HuH-7 (cell line): ENCODE data around the gene MSANTD7.
A peak's percentile ranks its signal among the peaks of the same experiment; 100 is the strongest.
"Not testable (repeated sequence)": the region's sequence is repeated elsewhere in the genome, so short reads cannot be mapped to it uniquely, and the experiment has no call there.

Experiments used
- DNase-seq: peaks from one replicate; pipeline ENCODE4 v3.0.0; 2011; ENCODE audit warnings: low spot score

MSANTD7 gene

DNA sequence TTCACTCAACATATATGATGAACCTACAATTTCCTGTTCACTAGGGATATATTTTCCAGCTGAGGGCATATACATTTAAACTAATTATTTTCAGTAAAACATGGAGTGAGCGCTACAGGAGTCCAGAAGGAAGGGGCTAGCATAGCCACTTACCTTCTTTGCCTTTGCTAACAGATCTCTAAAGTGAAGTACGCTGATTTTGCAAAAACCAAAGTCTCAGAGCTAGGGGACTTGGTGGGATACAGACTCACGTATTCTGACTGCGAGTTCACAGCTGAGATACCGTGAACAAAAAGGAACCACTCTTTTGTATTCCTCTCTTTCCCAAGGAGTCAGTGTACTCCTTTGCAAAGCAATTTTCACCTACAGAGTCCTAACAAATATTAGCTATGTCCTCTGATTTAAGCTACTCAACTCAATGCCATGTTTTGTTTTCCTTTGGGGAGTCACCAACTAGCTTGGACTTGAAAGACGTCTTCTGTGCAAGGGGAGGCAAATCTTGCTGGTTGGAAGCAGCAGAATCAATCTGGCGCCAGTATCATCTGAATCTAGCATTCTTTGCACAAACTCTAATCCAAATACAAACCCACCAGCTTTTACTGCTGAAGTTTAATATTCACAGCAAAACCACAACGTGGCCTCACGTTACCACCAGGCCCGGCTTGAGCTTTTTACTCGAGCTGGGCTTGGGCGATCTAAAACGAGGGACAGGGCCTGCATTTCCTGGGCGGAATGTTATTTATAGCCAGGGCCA is 926 bp upstream of the MSANTD7 start:
- peak; percentile 10 for DNase-seq

DNA sequence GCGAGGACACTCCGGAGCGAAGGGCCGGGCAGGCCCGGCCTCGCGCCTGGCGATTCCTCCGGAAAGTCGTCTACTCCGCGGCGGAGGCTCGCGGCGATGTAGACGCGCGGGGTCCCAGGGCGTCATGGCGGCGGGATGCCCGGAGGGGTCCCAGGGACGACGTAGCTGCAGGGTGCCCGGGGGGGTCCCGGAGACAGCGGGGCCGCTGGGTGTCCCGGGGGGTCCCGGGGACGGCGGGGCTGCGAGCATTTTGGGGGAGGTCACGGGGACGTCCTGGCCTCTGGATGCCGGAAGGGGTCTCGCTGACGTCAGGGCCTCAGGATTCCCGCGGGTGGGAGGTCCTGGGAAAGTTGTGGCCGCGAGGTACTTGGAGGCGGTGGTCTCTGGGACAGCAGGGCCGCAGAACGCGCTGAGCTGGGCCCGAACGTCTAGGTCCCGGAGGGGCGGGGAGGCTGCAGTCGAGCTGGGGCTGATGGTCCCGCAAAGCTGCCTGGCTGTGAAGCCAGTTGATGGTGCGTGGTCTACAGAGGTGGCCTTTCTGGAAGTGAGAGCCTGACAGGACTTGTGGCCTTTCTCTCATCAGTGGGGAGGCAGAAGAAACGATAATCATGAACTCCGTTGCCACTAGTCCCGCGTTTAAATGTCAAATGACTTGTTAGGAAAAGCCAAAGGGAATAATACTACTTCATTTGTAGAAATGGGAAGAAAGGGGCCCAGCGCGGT is 637 bp downstream of the MSANTD7 start:
- DNase-seq, result peak; percentile 44

DNA sequence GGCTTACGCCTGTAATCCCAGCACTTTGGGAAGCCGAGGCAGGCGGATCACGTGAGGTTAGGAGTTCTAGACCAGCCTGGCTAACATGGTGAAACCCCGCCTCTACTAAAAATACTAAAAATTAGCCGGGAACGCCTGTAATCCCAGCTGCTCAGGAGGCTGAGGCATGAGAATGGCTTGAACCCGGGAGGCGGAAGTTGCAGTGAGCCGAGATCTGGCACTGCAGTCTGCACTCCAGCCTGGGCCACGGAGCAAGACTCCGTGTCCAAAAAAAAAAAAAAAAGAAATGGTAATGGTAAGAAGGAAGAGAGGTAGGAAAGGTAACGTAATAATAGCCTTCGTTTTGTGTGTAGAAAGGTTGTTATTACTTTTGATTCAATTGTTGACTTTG is 1.2 kb downstream of the MSANTD7 start:
- DNase-seq, result no peak

- no peak for DNase-seq
Observed at GRCh38 chr10:14840178-14840577, 2.1 kb downstream of the MSANTD7 start.

GRCh38 chr10:14843327-14843988 is 5.4 kb downstream of the MSANTD7 start:
- no peak for DNase-seq

DNA sequence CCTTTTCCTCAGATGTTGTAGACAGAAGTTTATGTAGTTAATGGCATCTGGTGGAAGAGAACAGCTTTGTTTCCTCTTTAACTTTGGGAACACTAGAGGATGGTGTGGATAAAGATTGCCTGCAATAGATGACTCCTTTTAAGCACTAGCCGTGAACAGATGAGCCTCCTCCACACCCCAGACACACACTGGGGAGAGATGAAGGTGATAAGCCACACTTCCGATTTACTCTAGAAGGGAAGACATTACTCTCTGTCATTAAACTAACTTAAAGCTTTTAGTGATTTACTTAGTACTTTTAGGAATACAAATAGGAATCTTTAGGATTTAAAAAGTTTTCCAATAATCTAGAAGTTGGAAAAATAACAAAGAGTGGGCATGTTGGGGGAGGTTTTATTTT is 6.8 kb downstream of the MSANTD7 start:
- no peak for DNase-seq

GRCh38 chr10:14852236-14852635 is 14.1 kb downstream of the MSANTD7 start:
- DNase-seq, result no peak

GRCh38 chr10:14855453-14855852 is 17.3 kb downstream of the MSANTD7 start:
- no peak for DNase-seq

DNA sequence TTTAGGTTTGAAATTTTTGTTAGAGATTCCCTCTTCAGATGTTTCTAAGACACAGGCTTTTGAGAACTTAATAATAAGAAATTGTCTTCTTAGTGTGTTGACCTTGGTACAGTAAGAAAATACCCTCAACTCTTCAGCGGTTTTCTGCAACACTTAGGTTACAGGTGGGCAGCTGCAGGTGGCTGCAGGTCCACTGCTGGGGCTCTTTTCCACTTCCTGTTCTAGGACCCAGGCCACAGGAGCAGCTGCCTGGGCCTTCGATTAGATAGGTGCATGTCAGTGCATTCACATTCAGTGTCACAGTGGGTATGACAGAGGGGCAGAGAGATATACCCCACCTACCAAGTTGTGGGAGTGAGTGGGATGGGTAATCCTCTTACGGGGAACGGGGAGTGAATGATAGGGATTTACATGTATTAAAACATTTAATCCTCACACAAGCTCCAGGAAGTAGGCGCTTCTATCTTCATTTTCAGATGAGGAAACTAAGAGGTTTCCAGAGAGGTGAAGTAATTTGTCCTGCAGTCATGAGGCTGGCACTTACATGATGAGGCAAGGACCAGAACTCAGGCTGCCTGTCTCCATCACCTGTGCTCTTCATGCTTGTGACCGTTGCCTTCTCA is 20.3 kb downstream of the MSANTD7 start:
- DNase-seq, result no peak

GRCh38 chr10:14859043-14859442 is 20.9 kb downstream of the MSANTD7 start:
- DNase-seq, result no peak

- DNase-seq, result no peak
Observed at GRCh38 chr10:14859775-14860174, 21.7 kb downstream of the MSANTD7 start.

DNA sequence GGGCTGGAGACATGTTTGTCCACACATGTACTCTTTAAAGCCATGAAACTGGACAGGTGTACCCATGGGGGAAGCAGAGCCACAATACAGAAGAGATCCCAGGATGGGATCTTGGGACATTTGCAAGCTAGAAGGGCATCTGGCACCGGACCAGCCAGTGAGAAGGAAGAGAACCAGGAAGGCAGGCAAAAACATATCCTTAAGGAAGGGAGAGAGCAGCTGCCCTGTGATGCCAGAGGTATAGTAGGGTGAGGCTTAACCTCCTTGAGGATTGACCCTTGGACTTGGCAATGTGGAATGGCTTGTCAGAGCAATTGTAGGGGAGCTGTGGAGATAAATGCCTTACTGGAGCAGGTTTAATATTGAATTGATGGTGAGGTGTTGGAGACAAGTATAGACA is 22.7 kb downstream of the MSANTD7 start:
- no peak for DNase-seq

- not testable (repeated sequence) for DNase-seq
Observed at GRCh38 chr10:14864466-14864865, 26.4 kb downstream of the MSANTD7 start.

GRCh38 chr10:14864871-14865270 is 26.8 kb downstream of the MSANTD7 start:
- DNase-seq, result not testable (repeated sequence)

DNA sequence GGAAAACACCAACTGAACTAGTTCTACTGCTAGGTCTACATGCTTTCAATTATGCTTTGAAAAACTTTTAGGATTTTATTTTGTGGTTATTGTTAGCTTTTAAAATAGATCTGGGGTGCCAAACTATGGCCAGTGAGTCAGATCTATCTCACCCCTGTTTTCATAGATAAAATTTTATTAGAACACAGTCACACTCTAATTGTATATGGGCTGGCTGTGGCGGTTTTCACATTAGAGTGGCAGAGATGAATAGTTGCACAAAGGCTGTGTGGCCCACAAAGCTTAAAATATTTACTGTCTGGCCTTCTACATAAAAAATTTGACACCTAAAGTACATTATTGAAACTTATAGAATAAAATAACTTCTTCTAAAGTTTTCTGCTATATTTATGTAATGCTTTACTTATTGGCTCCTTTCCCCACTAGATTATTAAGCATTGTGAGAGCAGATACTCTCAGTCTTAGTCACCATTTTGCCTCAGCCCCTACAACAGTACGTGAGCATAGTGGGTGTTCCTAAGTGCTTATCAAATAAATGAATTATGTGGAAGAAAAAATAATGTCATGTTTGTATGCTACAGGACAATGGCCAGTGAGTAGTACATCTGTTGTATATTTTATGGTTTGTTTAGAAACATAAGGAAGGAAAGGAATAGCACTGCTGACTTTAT is 35.1 kb downstream of the MSANTD7 start:
- no peak for DNase-seq

GRCh38 chr10:14875941-14876340 is 37.8 kb downstream of the MSANTD7 start:
- DNase-seq, result no peak

GRCh38 chr10:14876764-14877163 is 38.7 kb downstream of the MSANTD7 start:
- no peak for DNase-seq

DNA sequence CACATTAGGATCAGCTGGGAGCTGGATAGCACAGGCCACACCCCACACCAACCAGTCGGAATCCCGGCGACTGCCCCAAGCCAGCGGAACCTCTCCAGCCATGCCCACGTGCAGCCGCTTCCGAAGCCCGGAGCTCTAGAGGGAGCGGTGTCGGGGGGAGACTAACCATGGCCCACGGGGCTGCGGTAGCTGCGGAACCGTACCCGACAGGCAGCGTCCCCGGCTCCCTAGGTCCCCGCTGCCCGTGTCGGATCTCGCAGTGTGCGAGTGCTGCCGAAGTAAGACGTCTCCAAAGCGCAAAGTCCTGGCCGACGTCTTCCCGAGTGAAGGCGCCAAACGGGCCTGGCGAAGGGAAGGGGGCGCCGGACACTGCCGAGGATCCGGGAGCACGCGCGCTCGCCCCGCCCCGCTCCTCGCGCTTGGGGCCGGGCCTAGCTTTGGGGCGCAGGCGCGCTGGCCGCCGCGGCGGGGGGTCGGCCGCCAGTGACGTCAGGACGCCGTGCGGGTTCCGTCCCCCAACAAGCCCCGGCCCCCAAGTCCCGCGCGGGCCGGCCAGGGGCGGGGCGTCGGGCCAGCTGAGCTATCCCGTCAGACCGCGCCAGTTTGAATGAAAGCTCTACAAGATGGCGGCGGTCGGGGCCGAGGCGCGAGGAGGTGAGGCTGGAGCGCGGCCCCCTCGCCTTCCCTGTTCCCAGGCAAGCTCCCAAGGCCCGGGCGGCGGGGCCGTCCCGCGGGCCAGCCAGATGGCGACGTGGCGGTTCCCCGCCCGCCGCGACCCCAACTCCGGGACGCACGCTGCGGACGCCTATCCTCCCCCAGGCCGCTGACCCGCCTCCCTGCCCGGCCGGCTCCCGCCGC is 40.4 kb downstream of the MSANTD7 start, which contains the start of gene SUV39H2:
TSS of gene SUV39H2 (plus strand) at position 601 of the 858 bp plus-strand sequence. CDS start at position 624, 23 bp downstream.
- peak; percentile 98 for DNase-seq

GRCh38 chr10:14879124-14879927 is 41.2 kb downstream of the MSANTD7 start:
- peak; percentile 34 for DNase-seq

DNA sequence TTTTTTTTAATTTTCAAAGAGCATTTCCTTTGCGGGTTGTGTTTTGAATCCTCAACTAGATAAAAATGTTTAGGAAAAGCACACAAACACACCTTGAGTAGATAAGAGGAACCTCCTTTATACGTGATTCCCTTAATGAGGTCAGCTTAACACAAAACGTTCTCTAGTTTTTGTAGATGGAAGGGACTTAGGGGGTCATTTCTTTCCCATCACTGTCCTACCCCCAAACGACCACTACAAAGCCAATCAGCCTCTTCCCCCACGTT is 41.8 kb downstream of the MSANTD7 start:
- no peak for DNase-seq
